Sciatic nerve (tissue), 2 donors: ENCODE measurements around the gene PRDM8. TPM values are rescaled to one million over a fixed set of nuclear protein-coding genes. Genes with fewer than 3 reads are reported as not detected.

ENCODE experiments used
- ATAC-seq: fragments of 200-7000 bp; cut with Tn5 transposase; one replicate; pipeline ENCODE4 v1.9.1; 2020; ENCODE audit warnings: mild to moderate bottlenecking, moderate library complexity
- DNase-seq: peaks from one replicate; pipeline ENCODE4 v3.0.0-alpha.2; 2020; ENCODE audit warnings: low spot score
- intact Hi-C: fragments of 100-400 bp; cut with DNase I; formaldehyde crosslinking; loops from one replicate; pipeline ENCODE4 v1.14.2; 2022
- total RNA-seq: library from RNA; stranded (reverse); fragmentation: NEBNext Ultra II Directional; extraction: Animal tissue kit (Norgen Biotek cat#: 25700); gene quantifications from one replicate; pipeline ENCODE4 v1.2.1, GENCODE V29; 2021
- donor health status: DM: no; HTN: no; CAD: no.
- donor health status: DM: no; HTN: no; CAD: no.

Gene PRDM8
- total RNA-seq, 1 donor from 2014 or later, result 8.0 TPM

DNA sequence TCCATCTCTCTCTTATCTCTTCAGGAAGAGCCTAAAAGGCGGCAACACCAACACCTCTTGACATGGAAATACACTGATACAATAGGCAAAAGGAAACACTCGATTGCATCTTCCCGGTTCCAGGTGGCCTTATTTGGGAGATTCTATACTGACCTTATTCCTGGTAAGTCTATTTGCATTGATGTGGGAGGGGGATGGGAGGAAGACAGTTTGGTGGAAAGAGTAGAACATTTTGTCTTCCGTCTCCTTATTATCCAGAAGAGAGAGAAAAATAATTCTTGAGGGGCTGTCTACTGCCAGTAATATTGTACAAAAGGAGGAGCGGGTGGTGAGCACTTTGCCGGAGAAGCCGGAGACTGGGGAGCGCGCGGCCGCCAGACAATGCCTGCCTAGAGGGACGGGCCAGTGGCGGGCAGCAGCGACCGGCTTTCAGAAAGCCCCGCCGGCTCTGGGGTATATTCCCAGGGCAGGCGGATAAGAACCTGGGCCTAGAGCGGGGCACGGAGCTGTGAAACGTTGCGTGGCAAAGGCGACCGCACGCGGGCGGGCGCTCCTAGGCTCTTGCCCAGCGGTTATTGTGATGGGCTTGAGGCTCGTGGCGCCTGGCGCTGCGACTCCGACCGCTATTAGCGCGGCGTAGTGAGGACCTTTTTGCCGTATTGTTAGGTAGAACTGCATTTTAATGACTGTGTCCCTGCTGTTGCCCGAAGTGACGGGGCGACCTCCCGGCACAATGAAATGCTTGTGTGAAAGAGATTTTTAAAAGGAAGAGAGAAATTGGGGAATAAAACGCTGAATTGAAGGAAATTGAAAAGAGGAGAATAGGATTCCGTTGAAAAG lies 518 bp downstream of the PRDM8 start:
- ATAC-seq (no peak), DNase-seq (no peak)
- intact Hi-C loops, result no loop called here

DNA sequence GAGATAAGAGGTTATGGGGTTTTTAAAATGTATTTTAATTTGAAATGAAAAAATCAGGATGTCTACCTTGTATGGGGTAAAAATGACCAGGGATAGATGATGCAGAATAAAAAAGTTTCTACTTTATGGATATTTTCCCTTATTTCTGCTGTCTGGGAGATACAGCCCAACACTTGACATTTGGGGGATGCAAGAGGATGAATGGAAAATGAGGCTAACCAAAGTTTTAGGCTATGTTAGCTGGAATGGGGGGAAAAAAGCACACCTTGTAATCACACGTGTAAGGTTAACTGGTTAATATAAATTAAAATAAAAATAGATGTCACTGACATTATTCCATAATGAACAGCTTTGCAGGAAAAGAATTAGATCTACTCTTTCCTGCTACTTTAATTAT lies 1.1 kb downstream of the PRDM8 start:
- no peak for DNase-seq
- ATAC-seq, result no peak
- intact Hi-C loops, result no loop called here

DNA sequence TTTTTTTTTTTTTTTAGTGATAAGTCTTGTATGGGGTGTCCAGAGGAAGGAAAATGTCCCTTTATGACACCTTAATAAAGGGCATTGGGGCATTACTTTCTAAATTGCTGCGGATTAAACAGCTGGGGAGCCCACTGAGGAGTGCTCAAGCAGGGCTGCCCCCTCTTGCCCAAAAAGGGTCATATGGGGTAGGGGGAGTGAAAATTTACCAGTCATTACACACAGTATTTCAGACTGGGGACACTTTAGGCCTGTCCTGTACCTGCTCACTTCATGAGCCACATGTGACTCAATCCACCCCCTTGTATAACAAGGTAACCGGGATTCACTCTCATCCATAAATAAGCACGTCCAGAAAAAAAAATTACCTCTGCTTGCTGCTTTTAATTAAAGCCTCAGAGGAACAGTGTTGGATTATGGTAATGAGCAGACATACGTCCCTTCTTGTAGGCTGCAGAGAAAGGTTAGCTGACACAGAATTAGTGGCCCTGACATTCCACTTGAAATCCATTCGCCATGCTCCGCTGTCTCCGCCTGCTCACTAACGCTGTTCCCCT lies 1.8 kb downstream of the PRDM8 start:
- intact Hi-C loops, result no loop called here
- ATAC-seq (no peak), DNase-seq (no peak)

DNA sequence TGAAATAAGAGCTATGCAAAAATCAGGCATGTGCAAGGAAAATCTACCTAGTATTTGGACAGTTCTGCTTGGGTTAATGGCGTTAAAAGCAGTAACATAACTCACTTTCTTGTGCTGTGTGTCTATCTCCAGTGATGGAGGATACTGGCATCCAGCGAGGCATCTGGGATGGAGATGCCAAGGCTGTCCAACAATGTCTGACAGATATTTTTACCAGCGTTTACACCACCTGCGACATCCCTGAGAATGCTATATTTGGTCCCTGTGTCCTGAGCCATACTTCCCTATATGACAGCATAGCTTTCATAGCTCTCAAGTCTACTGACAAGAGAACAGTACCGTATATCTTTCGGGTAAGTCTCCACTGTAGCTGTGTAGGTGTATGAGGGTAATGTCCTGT lies 2.6 kb downstream of the PRDM8 start:
- ATAC-seq (no peak), DNase-seq (no peak)
- intact Hi-C loops, result no loop called here

DNA sequence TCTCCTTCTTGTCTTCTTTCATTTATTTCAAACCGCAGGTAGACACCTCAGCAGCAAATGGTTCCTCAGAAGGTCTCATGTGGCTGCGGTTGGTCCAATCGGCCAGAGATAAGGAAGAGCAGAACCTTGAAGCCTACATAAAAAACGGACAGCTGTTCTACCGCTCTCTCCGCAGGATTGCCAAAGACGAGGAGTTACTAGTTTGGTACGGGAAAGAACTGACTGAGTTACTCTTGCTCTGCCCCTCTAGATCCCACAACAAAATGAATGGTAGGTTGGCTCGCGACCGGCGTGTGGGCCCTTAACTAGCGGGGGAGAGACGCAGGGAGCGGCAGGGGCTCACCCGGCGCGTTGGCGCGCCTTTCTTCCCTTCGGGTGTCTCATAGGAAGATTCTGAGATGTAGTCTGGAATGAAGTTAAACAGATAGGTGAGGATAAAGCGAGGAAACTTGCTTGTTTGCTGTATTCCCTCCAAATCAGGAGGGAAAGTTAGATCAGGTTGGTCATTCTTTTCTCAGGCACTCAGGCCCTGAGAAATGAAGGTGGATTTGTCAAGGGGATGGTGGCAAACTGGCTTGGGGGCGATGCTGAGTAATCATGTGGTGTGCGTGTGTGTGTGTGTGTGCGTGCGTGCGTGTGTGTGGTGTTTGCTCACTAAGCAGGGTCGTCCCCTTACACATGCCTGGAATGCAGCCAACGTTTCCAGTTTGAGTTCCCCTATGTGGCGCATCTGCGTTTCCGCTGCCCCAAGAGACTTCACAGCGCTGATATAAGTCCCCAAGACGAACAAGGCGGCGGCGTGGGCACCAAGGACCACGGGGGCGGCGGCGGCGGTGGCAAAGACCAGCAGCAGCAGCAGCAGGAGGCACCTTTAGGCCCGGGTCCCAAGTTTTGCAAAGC lies 4.2 kb downstream of the PRDM8 start:
- DNase-seq (peak; percentile 74), ATAC-seq (peak; percentile 35)
- intact Hi-C loops, result no loop called here

DNA sequence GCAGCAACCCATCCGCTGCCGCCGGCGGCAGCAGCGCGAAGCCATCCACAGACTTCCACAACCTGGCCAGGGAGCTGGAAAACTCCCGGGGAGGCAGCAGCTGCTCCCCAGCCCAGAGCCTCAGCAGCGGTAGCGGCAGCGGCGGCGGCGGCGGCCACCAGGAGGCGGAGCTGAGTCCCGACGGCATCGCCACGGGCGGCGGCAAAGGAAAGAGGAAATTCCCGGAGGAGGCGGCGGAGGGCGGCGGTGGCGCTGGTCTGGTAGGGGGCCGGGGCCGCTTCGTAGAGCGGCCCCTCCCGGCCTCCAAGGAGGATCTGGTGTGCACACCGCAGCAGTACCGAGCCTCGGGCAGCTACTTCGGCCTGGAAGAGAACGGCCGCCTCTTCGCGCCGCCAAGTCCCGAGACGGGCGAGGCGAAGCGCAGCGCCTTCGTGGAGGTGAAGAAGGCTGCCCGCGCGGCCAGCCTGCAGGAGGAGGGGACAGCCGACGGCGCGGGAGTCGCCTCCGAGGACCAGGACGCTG lies 4.9 kb downstream of the PRDM8 start:
- peak; percentile 88 for ATAC-seq
- peak; percentile 93 for DNase-seq

DNA sequence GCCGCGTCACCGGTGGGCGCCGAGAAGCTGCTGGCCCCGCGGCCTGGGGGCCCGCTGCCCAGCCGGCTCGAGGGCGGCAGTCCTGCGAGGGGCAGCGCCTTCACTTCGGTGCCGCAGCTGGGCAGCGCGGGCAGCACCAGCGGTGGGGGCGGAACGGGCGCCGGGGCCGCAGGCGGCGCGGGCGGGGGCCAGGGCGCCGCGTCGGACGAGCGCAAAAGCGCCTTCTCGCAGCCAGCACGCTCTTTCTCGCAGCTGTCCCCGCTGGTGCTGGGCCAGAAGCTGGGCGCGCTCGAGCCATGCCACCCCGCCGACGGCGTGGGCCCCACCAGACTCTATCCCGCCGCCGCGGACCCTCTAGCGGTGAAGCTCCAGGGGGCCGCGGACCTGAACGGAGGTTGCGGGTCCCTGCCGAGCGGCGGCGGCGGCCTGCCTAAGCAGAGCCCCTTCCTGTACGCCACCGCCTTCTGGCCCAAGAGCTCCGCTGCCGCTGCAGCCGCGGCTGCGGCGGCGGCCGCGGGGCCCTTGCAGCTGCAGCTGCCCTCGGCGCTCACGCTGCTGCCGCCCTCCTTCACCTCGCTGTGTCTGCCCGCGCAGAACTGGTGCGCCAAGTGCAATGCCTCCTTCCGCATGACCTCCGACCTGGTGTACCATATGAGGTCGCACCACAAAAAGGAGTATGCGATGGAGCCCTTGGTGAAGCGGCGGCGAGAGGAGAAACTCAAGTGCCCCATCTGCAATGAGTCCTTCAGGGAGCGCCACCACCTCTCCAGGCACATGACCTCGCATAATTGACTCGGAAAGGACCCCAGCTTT lies 5.6 kb downstream of the PRDM8 start:
- DNase-seq (no peak), ATAC-seq (no peak)
- intact Hi-C loops, result no loop called here

More for the DNA sequence above, 4.9 kb downstream of the PRDM8 start:
- intact Hi-C loops, result no loop called here

DNA sequence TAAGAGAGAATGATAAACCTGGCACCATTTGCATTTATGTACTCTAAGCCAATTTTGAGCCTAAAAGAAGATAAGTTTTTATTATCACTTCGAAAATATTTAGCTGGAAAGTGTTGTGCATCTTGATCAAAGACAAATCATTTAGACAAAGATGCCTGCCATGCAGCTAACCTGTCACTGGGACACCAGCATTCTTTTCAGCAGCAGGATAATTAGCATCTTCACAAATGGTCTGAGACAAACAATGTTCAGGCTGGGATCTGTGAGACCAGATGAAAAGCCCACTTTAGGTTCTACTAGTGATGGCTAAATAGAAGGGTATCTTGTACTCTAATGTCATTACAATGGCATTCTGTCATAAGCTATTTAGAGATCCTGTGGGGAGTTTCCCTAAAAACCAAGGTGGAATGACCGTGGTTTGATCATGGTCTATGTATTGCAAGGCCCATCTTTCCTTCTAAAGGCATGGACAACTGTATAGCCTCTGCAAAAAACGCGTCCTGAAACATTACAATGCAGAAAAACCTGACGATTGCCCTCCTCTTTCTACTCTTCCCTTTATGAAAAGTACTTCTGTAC lies 7.2 kb downstream of the PRDM8 start:
- DNase-seq (no peak), ATAC-seq (no peak)
- intact Hi-C loops, result no loop called here

DNA sequence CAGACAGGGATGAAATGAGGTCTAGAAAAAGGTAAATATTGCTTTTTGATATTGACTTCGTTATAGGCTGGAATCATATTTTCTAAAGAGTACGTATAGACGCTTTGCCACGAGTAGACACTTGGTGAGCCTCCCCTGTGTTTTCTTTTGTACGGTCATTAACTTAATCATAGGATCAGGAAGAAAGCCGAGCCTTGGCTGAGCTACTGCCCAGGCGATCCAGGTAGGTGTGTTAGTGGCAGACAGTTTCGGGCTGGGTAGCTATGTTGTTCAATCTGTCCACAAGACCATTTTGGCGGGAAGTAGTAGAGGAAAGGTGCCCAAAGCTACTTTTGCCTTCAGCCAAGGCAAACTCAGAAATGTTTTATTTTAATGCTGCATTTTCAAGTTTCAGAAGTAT lies 8.8 kb downstream of the PRDM8 start:
- DNase-seq, result no peak
- ATAC-seq, result no peak
- intact Hi-C loops, result no loop called here

DNA sequence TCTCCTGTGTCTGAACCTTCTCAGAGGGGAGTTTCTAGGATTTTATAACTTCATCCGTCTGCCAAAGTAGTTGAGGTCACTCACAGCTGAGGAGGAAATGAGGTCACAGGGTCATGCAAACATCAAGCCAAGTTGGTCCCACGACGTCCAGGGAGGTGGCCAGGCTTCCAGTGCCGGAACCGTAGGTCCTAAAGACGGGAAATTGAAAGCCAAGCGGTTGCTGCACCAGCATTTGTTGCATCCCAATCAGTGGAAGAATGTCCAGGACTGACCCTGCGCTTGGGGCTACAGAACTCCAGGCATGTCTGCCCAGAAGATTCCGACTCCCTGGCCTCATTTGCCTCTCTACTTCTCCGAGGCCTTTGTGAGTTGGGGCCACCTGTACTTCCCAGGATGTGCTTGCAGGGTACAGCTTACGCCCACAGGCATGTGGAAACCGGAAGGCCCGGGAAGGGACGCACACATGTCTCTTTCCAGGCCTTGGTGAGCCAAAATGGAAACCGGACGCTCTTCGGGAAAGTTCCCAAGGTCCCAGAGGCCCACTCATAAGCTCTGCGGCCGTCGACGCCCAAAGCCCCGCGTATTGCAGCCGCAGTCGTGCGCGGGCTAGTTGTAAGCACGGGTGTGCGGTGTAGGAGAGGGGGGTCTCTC lies 9.3 kb downstream of the PRDM8 start:
- intact Hi-C loops, result no loop called here
- DNase-seq, result peak; percentile 77
- ATAC-seq, result peak; percentile 82

DNA sequence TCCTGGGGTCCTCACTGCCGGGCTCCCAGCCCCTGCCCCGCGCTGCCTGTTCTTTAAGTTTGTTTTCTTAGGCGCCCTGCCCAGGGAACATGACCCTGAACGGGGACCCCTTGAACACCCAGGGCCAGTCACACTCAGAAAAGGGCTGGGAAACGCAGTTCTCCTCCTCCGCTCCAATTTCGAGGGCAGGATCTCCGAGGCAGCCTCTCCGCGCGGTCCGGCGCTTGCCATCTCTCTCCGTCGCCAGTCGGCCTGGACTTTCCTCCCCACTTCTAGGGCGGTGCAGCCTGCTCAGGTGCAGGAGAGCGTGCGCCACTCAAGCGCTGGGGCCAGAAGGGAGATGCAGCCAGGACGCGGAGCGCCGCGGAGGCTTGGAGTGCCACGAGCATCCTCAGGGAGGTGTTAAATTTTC lies 9.9 kb downstream of the PRDM8 start:
- DNase-seq (no peak), ATAC-seq (peak; percentile 52)
- intact Hi-C loops, result no loop called here

DNA sequence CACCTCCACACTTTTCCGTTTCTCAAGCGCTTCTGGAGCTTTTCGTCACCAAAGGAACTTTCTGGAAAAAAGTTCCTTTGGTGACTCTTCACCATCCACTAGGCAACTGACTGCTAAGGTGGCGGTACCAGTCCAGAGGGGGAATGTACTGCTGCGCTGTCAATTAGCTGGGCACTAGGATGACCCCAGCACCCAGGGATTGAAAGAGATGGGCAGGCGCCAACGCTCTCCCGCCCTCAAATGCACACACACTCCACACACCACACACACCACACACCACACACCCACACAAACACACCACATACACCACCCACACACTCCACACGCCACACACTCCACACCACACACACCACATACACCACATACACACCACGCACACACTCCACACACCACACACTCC lies 10.4 kb downstream of the PRDM8 start:
- DNase-seq (no peak), ATAC-seq (no peak)
- intact Hi-C loops, result no loop called here

DNA sequence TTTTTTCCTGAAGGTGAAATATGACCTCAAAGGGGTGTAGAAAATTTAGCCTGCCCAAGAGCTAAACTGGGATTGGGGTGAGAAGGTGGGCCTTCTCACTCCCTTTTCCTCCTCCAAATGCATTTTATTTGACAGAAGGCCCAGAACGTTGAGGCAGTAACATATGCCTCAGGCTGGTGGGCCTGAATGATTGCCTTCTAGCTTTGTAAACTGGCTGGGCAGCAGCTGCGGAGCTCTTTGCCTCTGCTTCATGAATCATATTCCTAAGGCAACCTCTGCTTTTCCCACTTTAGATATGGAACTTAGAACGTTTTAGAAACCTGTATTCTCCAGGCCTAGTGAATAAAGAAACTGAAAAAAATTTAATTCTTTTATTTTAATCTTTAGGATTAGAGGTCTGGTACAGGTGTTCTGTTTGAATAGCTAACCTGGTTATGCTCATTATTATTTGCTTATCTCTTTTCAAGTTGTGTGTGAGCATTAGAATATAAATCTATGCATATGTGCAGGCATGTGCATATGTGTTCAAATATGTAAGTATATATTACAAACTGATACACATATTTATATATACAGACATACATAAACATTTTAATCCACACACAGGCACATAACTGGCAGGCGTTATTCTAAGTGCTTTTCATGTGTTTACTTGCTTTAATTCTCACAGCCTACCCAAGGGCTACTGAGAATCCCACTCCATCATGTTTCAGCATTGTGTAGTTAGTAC lies 11.5 kb downstream of the PRDM8 start:
- ATAC-seq, result no peak
- intact Hi-C loops, result no loop called here
- DNase-seq, result no peak

DNA sequence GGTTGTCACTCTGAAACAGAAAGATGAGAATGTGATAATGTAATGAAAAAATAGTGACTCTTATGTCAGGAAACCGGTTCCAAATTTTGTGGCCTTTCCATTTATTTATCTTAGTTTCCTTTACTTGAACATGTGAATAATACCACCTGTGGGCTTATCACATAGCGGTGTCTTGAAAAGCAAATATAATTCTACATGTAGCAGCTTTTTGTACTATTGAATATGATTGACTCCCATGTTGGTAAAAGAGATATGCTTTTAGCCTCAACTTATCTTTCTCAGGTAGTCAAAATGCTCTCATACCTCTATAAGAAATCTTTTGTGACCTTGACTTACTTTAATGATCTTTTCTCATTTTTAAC lies 12.0 kb downstream of the PRDM8 start:
- DNase-seq (no peak), ATAC-seq (no peak)
- intact Hi-C loops, result no loop called here

DNA sequence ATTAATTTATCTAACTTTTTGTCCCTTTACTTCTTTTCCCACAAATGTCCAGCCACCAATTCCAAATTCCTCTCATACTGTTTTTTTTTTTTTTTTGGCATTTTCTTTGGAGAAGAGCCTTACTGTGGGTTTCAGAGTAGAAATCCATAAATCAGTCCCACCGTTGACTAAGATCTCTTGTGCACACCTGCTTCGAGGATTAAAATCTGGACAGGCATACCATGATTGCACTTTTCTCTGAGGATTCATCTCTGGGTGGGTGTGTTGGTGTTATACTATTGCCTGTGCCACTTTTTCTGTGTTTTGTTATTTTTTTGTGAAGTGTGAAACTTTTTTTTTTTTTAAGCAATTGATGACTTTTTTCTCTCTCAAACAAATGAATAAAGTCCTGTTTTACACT lies 13.2 kb downstream of the PRDM8 start:
- ATAC-seq (no peak), DNase-seq (no peak)
- intact Hi-C loops, result no loop called here

DNA sequence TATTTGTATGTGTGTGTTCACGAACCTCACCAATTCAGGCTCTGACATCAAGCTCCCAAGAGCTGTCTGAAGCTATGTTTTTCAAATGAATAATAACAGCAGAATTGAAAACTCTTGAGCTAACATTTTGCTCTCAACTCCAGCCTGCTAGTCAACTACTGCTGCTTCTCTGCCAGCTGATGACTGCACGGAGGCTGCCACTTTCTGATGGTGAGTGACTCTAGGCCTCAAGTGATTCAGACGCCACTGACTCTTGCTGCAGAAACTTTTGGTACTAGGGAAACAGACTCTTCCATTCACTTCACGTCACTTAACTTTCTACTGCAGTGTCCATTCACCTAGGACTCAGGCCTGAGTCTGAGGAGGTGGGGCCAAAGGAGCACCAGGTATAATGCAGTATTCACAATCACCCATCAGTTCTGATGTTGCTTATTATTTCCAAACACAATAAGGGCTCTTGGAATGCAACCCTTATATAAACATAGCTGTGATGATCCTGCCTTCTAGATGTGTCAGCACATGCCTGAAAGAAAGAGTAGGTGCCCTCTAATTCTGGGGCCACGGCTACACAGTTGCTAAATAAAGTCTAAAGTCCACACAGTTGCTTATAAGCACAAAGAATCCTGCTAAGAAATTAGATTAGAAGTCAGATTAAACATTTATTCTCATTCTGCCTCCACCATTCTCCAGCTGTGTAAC lies 16.0 kb downstream of the PRDM8 start:
- intact Hi-C loops, result no loop called here
- no peak for DNase-seq

More for the DNA sequence above, 16.0 kb downstream of the PRDM8 start:
- ATAC-seq, result no peak
